ENCODE measurements around the gene SYK.
"Not testable (repeated sequence)": the region's sequence is repeated elsewhere in the genome, so short reads cannot be mapped to it uniquely, and the experiment has no call there.

SYK gene

DNA sequence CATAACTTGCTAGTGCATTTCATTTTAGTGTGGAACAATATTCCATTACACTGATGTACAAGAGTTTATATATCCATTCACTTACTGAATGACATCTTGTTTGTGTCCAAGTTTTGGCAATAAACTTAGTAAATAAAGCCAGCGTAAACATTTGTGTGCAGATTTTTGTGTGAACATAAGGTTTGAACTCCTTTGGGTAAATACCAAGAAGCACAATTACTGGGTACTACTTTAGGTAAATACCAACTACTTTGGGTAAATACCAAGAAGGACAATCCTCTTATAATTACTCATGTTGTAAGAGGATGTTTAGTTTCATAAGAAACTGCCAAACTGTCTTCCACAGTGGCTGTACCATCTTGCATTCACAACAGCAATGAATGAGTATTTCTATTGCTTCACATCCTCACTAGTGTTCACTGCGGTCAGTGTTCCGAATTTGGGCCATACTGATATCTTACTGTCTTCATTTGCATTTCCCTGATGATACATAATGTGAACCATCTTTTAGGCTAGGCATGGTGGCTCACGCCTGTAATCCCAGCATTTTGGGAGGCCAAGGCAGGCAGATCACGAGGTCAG is 2.3 kb upstream of the SYK start:
- DNase-seq, result no peak

DNA sequence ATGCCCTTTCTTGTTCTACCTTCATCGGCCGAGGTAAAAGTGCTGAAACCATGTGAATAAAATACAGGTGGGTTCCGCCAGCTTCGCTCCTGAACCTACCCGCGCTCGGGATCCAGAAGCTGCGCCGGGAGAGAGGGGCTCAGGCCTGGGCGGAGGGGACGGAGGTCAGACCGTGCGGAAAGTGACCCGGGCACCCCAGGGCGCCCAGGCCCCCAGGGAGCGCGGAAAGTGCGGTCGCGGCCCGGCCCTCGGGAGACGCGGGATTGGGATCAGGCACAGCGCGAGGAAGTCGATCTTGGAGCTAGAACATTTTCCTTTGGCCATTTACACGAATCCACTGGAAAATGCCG is 329 bp downstream of the SYK start:
- DNase-seq, result no peak

DNA sequence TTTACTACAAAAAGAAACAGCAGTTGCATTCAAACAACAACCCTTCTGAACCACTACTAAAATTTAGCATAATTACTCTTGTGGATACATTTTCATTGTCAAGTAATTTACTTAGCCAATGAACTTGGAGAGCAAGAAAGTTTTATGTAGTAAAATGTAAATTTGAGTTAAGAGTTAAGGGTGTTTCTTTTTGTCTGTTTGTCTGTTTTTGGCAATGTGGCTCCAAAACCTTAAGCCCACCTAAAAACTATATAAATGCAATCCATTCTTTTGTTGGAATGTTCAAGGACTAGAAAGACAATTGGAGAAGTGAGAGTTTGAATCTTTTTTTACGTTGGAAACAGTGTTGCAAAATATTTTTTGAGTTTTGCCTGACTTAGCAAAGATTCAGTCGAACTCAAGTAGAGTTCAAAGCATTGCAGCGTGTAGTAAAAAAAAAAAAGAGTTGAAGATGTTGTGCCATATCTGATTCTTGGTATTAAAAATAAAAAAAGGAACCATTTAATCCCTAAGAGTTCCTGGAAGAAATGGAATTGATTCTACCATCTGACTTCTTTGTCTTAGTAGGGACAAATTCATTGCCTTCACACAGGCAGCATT is 867 bp downstream of the SYK start:
- no peak for DNase-seq

DNA sequence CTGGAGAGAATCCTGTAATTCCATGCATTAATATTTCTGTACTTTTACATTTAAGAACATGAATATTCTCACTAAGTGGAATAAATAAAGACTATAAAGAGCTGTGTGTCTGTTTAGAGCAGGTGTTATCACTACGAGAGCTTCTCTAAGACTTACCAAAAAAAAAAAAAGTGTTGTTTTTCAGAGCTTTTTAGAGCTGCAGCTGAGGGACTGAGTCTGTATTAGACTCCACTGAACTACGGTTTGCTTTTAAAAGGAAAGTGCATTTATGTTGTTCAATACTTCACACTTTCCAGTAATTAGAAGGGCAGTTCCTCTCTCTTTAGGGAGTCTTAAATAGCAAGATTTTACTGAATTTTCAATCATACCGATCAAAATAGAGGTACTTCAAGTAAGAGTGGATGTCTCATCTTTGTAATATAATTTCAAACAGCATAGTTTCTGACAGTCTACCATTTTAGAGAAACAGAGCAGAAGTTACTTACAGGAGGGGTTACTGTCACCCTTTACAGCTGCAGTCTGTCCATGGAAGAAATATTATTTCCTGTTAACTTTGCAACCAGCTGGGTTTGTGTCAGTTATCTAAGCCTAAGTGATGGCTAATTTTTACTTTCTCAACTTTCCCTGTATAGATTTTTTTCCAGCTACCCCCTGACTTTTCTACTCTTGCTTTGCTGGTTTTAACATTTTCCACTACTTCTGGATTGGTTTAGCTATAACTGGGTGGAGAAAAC is 2.4 kb downstream of the SYK start:
- DNase-seq, result no peak

DNA sequence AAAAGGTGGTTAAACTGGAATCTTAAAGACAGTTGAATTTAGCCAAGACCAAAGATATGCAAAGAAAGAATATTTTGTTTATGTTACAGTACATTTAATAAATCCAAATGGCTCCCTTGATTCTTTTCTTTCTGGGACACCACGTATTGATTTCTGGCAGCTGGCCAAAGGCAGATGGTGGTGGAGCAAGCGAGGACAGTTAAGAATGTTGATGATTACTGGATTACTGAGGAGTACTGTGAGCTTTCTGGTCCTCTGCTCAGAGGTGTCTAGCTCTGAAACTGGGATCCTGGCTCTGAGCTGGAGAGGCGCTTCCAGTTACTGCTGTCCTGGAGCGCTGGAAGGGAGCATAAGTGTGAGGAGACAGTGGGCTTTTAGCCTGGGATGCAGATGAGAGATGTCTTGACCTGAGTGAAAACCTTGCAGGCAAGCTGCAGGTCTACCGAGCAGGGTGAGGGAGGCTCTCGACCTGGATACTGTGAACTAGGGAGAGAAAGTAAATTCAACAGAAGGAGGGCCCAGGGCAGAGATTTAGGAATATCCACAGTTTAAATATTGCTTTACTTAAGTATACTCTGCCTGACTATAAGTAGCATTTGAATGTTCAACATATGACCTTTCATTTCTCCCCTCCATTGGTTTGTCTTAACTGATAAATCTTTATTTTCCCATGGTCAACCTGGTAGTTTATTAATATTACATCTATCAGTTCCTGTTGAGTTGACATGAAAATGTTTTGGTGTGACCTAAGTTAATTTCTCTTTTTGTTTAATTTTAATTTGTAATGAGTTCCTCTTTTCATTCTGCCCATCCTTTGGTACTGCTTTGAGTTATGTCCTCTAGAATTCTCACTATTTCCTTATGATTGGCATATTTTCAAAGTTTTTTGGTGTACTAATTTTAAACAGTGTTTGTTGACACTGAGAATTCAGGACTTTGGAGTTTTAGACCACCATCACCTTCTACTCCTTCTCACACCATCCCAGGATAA is 3.7 kb downstream of the SYK start:
- DNase-seq, result no peak

- DNase-seq, result no peak
These were observed 5.4 kb downstream of the SYK start for GRCh38 chr9:90807006-90807405.

GRCh38 chr9:90808398-90808797 is 6.8 kb downstream of the SYK start:
- DNase-seq, result no peak

- DNase-seq, result no peak
These were observed 7.5 kb downstream of the SYK start for GRCh38 chr9:90808890-90809685.

DNA sequence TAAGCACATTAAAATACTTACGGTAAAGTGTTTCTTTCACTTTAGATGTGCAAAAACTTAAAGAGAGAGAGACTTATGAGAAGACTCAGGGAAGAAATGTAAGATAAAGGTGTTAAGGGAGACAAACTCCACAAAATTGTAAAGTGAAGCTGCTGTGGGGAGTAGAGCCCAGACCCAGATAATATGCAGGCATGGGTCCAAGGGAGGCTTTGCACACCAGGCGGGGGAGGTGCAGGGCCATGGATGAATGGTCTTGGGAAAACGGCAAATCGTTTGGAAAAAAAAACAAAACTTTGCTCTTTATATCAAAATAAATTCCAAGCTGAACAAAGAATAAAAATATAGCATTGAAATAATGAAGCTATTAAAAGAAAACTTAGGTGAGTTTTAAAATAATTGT is 9.1 kb downstream of the SYK start:
- DNase-seq, result no peak

GRCh38 chr9:90813046-90813445 is 11.4 kb downstream of the SYK start:
- DNase-seq, result no peak

DNA sequence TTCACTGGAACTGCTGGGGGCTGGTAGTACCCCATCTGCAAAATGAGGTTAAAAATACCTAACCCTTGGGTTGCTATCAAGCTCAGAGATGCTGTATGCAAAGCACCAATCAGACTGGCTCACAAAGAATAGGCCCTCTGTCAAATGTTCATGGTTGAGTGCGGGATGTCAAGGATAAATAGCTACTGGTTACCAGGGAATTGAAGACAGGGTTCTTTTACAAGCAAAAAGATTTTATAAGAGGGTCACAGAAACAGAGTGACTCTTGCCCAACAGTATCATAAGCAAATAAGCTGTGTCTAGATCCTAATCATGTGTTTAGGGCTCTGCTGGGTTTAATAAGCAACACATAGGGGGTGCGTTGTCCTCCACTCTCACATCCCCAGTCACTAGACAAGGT is 11.9 kb downstream of the SYK start:
- DNase-seq, result no peak

DNA sequence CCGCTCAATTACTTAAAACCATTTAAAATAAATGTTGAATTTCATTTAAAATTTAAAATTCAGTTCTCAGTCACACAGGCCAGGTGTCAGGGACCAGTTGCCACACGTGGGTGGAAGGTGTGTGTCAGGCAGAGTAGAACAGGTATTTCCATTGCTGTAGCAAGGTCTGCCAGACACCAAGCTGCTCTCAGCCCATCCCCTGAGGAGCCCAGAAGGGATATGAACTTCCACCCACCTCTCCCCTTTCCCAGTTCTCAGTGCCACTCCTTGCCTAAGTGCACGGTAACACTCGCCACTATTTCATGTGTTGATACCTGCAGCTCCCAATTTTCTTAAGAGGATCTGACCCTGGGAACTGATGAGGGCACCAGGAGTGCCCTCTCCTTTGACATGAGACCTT is 12.7 kb downstream of the SYK start:
- no peak for DNase-seq

GRCh38 chr9:90815183-90815943 is 13.7 kb downstream of the SYK start:
- no peak for DNase-seq

- DNase-seq, result no peak
These were observed 14.3 kb downstream of the SYK start for GRCh38 chr9:90815944-90816357.

DNA sequence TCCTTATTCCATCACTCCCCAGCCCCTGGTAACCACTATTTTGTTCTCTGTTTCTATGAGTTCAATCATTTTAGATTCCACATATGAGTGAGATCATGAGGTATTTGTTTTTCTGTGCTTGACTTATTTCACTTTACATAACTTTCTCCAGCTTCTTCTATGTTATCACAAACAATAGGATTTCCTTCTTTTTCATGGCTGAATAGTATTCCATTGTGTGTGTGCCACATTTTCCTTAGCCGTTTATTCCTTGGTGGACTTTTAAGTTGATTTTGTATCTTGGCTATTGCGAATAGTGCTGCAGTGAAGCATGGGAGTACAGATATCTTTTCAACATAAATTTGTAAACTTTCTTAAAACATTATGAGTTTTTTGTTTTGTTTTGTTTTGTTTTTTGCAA is 15.1 kb downstream of the SYK start:
- DNase-seq, result no peak

GRCh38 chr9:90818279-90818678 is 16.7 kb downstream of the SYK start:
- DNase-seq, result no peak

DNA sequence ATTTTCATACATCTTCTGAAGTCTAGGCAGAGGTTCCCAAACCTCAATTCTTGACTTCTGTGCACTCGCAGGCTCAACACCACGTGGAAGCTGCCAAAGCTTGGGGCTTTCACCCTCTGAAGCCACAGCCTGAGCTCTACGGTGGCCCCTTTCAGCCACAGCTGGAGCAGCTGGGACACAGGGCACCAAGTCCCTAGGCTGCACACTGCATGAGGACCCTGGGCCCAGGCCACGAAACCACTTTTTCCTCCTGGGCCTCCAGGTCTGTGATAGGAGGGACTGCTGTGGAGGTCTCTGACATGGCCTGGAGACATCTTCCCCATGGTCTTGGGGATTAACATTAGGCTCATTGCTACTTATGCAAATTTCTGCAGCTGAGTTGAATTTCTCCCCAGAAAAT is 18.8 kb downstream of the SYK start:
- not testable (repeated sequence) for DNase-seq

DNA sequence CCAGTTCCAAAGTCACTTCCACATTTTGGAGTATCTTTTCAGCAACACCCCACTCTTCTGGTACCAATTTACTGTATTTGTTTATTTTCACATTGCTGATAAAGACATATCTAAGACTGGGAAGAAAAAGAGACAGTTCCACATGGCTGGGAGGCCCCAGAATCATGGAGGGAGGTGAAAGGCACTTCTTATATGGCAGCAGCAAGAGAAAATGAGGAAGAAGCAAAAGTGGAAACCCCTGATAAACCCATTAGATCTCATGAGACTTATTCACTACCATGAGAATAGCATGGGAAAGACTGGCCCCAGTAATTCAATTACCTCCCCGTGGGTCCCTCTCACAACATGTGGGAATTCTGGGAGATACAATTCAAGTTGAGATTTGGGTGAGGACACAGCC is 19.6 kb downstream of the SYK start:
- DNase-seq, result not testable (repeated sequence)

GRCh38 chr9:90821697-90822096 is 20.1 kb downstream of the SYK start:
- no peak for DNase-seq

- DNase-seq, result no peak
These were observed 21.2 kb downstream of the SYK start for GRCh38 chr9:90822866-90823265.

DNA sequence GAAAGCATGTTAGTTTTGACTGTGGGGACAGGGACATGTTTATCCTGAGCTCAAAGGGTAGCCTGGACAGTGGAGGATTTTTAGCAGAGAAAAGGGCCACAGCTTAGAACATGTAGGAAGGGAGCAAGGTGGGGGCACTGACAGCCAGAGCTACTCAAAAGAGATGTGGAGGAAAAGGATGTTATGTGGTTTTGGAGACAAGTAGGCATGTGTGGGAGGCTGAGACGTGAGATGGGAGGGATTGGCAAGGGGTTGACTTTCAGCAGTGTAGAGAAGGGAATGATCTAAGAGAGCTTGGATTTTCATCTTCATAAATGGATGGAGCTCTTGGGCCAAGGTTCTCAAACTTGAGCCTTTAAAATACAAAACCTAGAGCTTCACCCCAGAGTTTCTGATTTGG is 24.0 kb downstream of the SYK start:
- DNase-seq, result no peak

Data from activated gamma-delta T cell (primary cell).